GM20431 (cell line): Measurements from ENCODE around the gene DAB2IP.

ENCODE experiments used
- in situ Hi-C: fragments of 300-500 bp; cut with MseI, MboI; formaldehyde crosslinking; loops from one replicate; pipeline ENCODE4 v1.15.0; 2020; ENCODE audit warnings: low sequenced_read_pairs; ENCODE audit not compliant: unreplicated experiment

Gene DAB2IP

GRCh38 chr9:121821326-121821725, 169.9 kb downstream of the DAB2IP start:
- in situ Hi-C loops: no loop called here

GRCh38 chr9:121822093-121823085, 171.0 kb downstream of the DAB2IP start:
- in situ Hi-C loops: no loop called here

- in situ Hi-C loops: no loop called here
Observed at GRCh38 chr9:121823451-121824169, 172.2 kb downstream of the DAB2IP start.

GRCh38 chr9:121824651-121825030, 173.2 kb downstream of the DAB2IP start:
- in situ Hi-C loops: no loop called here

GRCh38 chr9:121825031-121825691, 173.7 kb downstream of the DAB2IP start:
- in situ Hi-C loops: no loop called here

GRCh38 chr9:121826711-121827110, 175.3 kb downstream of the DAB2IP start:
- in situ Hi-C loops: no loop called here

GRCh38 chr9:121827251-121827967, 176.0 kb downstream of the DAB2IP start:
- in situ Hi-C loops: no loop called here

GRCh38 chr9:121830441-121831140, 179.2 kb downstream of the DAB2IP start:
- in situ Hi-C loops: no loop called here

- in situ Hi-C loops: no loop called here
Observed at GRCh38 chr9:121831869-121832268, 180.4 kb downstream of the DAB2IP start.

- in situ Hi-C loops: no loop called here
Observed at GRCh38 chr9:121833061-121833460, 181.6 kb downstream of the DAB2IP start.
